K562 (cell line): ENCODE measurements around the gene DSG2. TPM values are rescaled to one million over a fixed set of nuclear protein-coding genes. Genes with fewer than 3 reads are reported as not detected.

Source experiments
- ATF1 ChIP-seq, 2 experiments: fragments of 450-650 bp in 1 of 2; IDR thresholded peaks; 2 replicates each; pipeline ENCODE4 v1.6.1; 2016; ENCODE audit warnings: missing compliant biosample characterization in 1 of 2, missing genetic modification characterization in 1 of 2
- ATF7 ChIP-seq: fragments of 450-650 bp; IDR thresholded peaks from 2 replicates; pipeline ENCODE4 v1.7.1; 2014; ENCODE audit warnings: mild to moderate bottlenecking, moderate library complexity
- BHLHE40 ChIP-seq: IDR thresholded peaks from 2 replicates; pipeline ENCODE4 v1.6.1; 2011; ENCODE audit warnings: low read length, improper control_type of control experiment
- CEBPB ChIP-seq: fragments of 450-650 bp; IDR thresholded peaks from 2 replicates; pipeline ENCODE4 v1.6.1; 2016; ENCODE audit warnings: missing genetic modification characterization, missing compliant biosample characterization
- FOSL1 ChIP-seq: fragments of 200-800 bp; sonication (Bioruptor generic); conservative IDR thresholded peaks from 2 replicates; pipeline ENCODE4 v1.6.1; 2016; ENCODE audit warnings: missing genetic modification characterization, missing compliant biosample characterization
- JUN ChIP-seq, 2 experiments: sonication (generic) in 1 of 2; formaldehyde crosslinking in 1 of 2; IDR thresholded peaks; 2 replicates each; pipeline versions ENCODE4 v1.6.1 to v1.8.0; 2012 to 2022; ENCODE audit warnings: borderline replicate concordance in 2 of 2, mild to moderate bottlenecking in 2 of 2, improper control_type of control experiment in 1 of 2, low read depth in 1 of 2, low read length in 1 of 2, missing genetic modification reagents in 1 of 2
- JUND ChIP-seq, 2 experiments: IDR thresholded peaks; 2 replicates in 1 of 2; 3 replicates in 1 of 2; pipeline ENCODE4 v1.6.1; 2011; ENCODE audit warnings: borderline replicate concordance in 2 of 2, low read depth in 2 of 2, low read length in 2 of 2, improper control_type of control experiment in 1 of 2, missing biosample characterization in 1 of 2, missing genetic modification characterization in 1 of 2, missing genetic modification reagents in 1 of 2
- MAFK ChIP-seq: IDR thresholded peaks from 2 replicates; pipeline ENCODE4 v1.6.1; 2011; ENCODE audit warnings: low read length, improper control_type of control experiment
- MGA ChIP-seq: fragments of 450-650 bp; IDR thresholded peaks from 2 replicates; pipeline ENCODE4 v1.6.1; 2016; ENCODE audit warnings: mild to moderate bottlenecking, moderate library complexity
- RAD21 ChIP-seq, 2 experiments: fragments of 250-450 bp in 1 of 2; fragments of 450-650 bp in 1 of 2; sonication (Bioruptor Pico) in 1 of 2; formaldehyde crosslinking in 1 of 2; IDR thresholded peaks in 1 of 2; conservative IDR thresholded peaks in 1 of 2; 2 replicates each; pipeline versions ENCODE4 v1.4.0 to v1.8.0; 2020 to 2022; ENCODE audit warnings: mild to moderate bottlenecking in 2 of 2, moderate library complexity in 1 of 2
- RBM39 ChIP-seq: fragments of 200-400 bp; formaldehyde crosslinking; optimal IDR thresholded peaks from 2 replicates; pipeline ENCODE3; 2018; ENCODE audit warnings: low read depth, low read length
- SUPT5H ChIP-seq: fragments of 450-650 bp; IDR thresholded peaks from 2 replicates; pipeline ENCODE4 v1.6.1; 2016
- ZBTB1 ChIP-seq: sonication (generic); formaldehyde crosslinking; IDR thresholded peaks from 2 replicates; pipeline ENCODE4 v1.8.1; 2023; ENCODE audit warnings: missing genetic modification reagents, low read depth, mild to moderate bottlenecking, borderline replicate concordance
- ZNF75A ChIP-seq: fragments of 450-650 bp; formaldehyde crosslinking; IDR thresholded peaks from 2 replicates; pipeline ENCODE4 v1.4.0; 2020; ENCODE audit warnings: mild to moderate bottlenecking
- ZNF764 ChIP-seq: fragments of 250-450 bp; sonication (Bioruptor Pico); IDR thresholded peaks from 2 replicates; pipeline ENCODE4 v1.4.0; 2020; ENCODE audit warnings: low read depth, mild to moderate bottlenecking, moderate library complexity
- polyA plus RNA-seq, 8 experiments: library from polyadenylated mRNA; depleted of rRNA in 4 of 8; stranded (reverse) in 5 of 8; unstranded in 3 of 8; fragments of >200 nt; fragmentation: Nextera tagmentation in 2 of 8; fragmentation: Illumina TruSeq in 1 of 8; extraction: Ambion mirVana in 2 of 8; extraction: Trizol in 1 of 8; gene quantifications; 2 replicates each; pipeline versions ENCODE4 v1.2.1 to v1.2.3, GENCODE V29; 2011 to 2014; ENCODE audit warnings: inconsistent platforms in 1 of 8, missing spikeins in 1 of 8
- total RNA-seq, 7 experiments: library from RNA; depleted of rRNA in 6 of 7; stranded (reverse); fragments of >200 nt in 6 of 7; fragmentation: Illumina TruSeq in 2 of 7; extraction: Trizol in 2 of 7; gene quantifications; 2 replicates each; pipeline versions ENCODE4 v1.2.1 to v1.2.3, GENCODE V29; 2011 to 2021; ENCODE audit warnings: low replicate concordance in 1 of 7

Gene DSG2
- total and polyA plus RNA-seq, 9 of the 15 experiments (the other 6 are each of a cell fraction or from before 2014, with no cell fraction given): 16.9 to 68.6 (median 41.3) TPM

GRCh38 chr18:31512203-31512764, 14.3 kb downstream of the DSG2 start (continued):
- TF ChIP-seq MGA (peak; percentile 57), SUPT5H (no peak), JUND (IDR thresholded peaks at IDR 0.05; ENCODE audit: borderline replicate concordance, low read depth, low read length) (peak; percentile 46; the same call in 1 of the 2 replicates), JUND (tag; IDR thresholded peaks at IDR 0.05; ENCODE audit: borderline replicate concordance, low read depth, low read length) (0 out of 3 replicates have a peak, but pooled peaks have one; percentile 38), ZNF75A (CRISPR knock-in tag) (peak; percentile 42; the same call in 1 of the 2 replicates), ATF1 (CRISPR knock-in tag; IDR thresholded peaks at IDR 0.05) (no peak), ATF1 (tag; IDR thresholded peaks at IDR 0.05) (0 out of 2 replicates have a peak, but pooled peaks have one; percentile 30), FOSL1 (tag) (peak; percentile 68), RBM39 (no peak), MAFK (no peak), ZBTB1 (CRISPR knock-in tag) (no peak), RAD21 (CRISPR knock-in tag; conservative IDR thresholded peaks at IDR 0.05 in 1 of 2, IDR thresholded peaks at IDR 0.05 in 1 of 2) (0 out of 4 replicates have a peak, but pooled peaks of 1 of the 2 experiments have one; percentile 9), ZNF764 (CRISPR knock-in tag) (no peak), ATF7 (peak; percentile 61; the same call in 1 of the 2 replicates), CEBPB (tag) (peak; percentile 64), BHLHE40 (peak; percentile 50; the same call in 1 of the 2 replicates), JUN (IDR thresholded peaks at IDR 0.05; ENCODE audit: borderline replicate concordance, low read depth, low read length) (peak; percentile 36; the same call in 1 of the 2 replicates), JUN (CRISPR knock-in tag; IDR thresholded peaks at IDR 0.05; ENCODE audit: borderline replicate concordance) (no peak)
